ENCODE measurements around the gene PTPRG. TPM values are rescaled to one million over a fixed set of nuclear protein-coding genes. Genes with fewer than 3 reads are reported as not detected.

Gene PTPRG
- total and polyA plus RNA-seq, 2 of the 13 experiments (the other 11 are each of a cell fraction or from before 2014, with no cell fraction given): 8.0 to 25.3 TPM

DNA sequence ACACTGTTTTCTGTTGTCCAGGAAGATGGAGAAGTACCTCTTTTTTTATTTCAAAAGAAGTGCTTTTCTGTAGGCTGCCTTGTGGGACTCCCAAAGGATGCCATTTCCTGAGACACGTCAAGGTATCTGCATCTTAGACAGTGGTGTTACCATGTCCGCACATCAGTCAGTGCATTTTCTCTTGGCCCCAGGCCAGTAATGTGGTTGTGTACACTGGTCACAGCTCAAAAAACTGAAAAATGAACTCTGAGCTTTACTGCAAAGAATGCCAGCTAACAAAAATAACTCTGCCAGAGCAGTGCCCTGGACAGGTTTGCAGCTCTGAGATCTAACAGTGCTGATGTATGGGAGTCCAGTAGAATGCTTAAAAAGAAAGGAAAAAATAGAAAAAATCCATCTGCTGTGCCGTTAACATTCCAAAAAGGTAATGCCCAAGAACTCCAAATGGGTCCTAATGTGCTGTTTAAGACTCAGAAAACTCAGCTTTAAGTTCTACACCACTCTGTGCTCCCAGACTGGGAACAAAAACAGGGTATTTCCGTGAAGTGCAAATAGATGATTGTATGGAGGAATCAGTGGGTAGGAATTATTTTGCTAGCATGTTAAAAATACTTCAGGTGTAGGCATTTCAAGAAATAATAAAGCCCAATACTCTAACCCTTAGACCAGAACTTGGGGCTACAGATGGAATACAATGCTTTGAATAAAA, 496.1 kb downstream of the PTPRG start (continued):
- TF ChIP-seq ZNF281 (CRISPR knock-in tag; IDR thresholded peaks at IDR 0.05; ENCODE audit: borderline replicate concordance) (no peak), ELK4 (CRISPR knock-in tag; IDR thresholded peaks at IDR 0.05; ENCODE audit: borderline replicate concordance) (no peak), MYNN (CRISPR knock-in tag; IDR thresholded peaks at IDR 0.05; ENCODE audit: low read depth) (no peak), ASH2L (IDR thresholded peaks at IDR 0.05; ENCODE audit: insufficient read length, low read depth, low read length) (peak; percentile 57), DMAP1 (CRISPR knock-in tag; IDR thresholded peaks at IDR 0.05) (no peak), RAD51 (IDR thresholded peaks at IDR 0.05; ENCODE audit: borderline replicate concordance) (no peak), HNF4G (IDR thresholded peaks at IDR 0.05; ENCODE audit: borderline replicate concordance, low read depth, low read length) (no peak), HNF4G (CRISPR knock-in tag; IDR thresholded peaks at IDR 0.05; ENCODE audit: borderline replicate concordance, low read depth) (no peak), ZNF567 (CRISPR knock-in tag; IDR thresholded peaks at IDR 0.05; ENCODE audit: borderline replicate concordance) (no peak), ISX (CRISPR knock-in tag; conservative IDR thresholded peaks at IDR 0.05) (no peak), DR1 (CRISPR knock-in tag; IDR thresholded peaks at IDR 0.05) (no peak), ZNF432 (CRISPR knock-in tag; IDR thresholded peaks at IDR 0.05; ENCODE audit: borderline replicate concordance) (no peak), ATRX (CRISPR knock-in tag; IDR thresholded peaks at IDR 0.05; ENCODE audit: borderline replicate concordance) (no peak), CBX5 (CRISPR knock-in tag; IDR thresholded peaks at IDR 0.05; ENCODE audit: borderline replicate concordance) (no peak), SMARCE1 (IDR thresholded peaks at IDR 0.05; ENCODE audit: borderline replicate concordance) (no peak), HDAC1 (CRISPR knock-in tag; IDR thresholded peaks at IDR 0.05) (peak; percentile 36; the same call in 1 of the 2 replicates), ELF3 (CRISPR knock-in tag; IDR thresholded peaks at IDR 0.05) (no peak), ZNF367 (CRISPR knock-in tag; IDR thresholded peaks at IDR 0.05; ENCODE audit: borderline replicate concordance) (no peak)
- TF ChIP-seq, protein P1, sequence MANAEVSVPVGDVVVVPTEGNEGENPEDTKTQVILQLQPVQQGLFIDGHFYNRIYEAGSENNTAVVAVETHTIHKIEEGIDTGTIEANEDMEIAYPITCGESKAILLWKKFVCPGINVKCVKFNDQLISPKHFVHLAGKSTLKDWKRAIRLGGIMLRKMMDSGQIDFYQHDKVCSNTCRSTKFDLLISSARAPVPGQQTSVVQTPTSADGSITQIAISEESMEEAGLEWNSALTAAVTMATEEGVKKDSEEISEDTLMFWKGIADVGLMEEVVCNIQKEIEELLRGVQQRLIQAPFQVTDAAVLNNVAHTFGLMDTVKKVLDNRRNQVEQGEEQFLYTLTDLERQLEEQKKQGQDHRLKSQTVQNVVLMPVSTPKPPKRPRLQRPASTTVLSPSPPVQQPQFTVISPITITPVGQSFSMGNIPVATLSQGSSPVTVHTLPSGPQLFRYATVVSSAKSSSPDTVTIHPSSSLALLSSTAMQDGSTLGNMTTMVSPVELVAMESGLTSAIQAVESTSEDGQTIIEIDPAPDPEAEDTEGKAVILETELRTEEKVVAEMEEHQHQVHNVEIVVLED (CRISPR knock-in tag; IDR thresholded peaks at IDR 0.05; ENCODE audit: borderline replicate concordance): no peak
- TF ChIP-seq, protein P2, sequence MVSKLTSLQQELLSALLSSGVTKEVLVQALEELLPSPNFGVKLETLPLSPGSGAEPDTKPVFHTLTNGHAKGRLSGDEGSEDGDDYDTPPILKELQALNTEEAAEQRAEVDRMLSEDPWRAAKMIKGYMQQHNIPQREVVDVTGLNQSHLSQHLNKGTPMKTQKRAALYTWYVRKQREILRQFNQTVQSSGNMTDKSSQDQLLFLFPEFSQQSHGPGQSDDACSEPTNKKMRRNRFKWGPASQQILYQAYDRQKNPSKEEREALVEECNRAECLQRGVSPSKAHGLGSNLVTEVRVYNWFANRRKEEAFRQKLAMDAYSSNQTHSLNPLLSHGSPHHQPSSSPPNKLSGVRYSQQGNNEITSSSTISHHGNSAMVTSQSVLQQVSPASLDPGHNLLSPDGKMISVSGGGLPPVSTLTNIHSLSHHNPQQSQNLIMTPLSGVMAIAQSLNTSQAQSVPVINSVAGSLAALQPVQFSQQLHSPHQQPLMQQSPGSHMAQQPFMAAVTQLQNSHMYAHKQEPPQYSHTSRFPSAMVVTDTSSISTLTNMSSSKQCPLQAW (CRISPR knock-in tag; IDR thresholded peaks at IDR 0.05): no peak

Measured in HepG2 (cell line).